GM21723 (cell line): ENCODE results near the gene BST2.
A peak's percentile ranks its signal among the peaks of the same experiment; 100 is the strongest.

Source experiments
- ATAC-seq: cut with Tn5 transposase; IDR thresholded peaks from one replicate; pipeline ENCODE4 v1.9.1; 2021; ENCODE audit warnings: mild to moderate bottlenecking, moderate library complexity; ENCODE audit not compliant: unreplicated experiment

The BST2 gene

GRCh38 chr19:17405250-17406045 lies at the start of gene BST2:
BST2 (minus strand) TSS chr19:17405630; CDS start chr19:17405575, 55 bp downstream.
- peak; percentile 82 for ATAC-seq

GRCh38 chr19:17454576-17455071 lies 49.2 kb upstream of the BST2 start:
- ATAC-seq = no peak

GRCh38 chr19:17451820-17452219 lies 46.4 kb upstream of the BST2 start:
- ATAC-seq = no peak

- no peak for ATAC-seq
Measured at GRCh38 chr19:17450264-17451075, 45.0 kb upstream of the BST2 start.

- ATAC-seq = no peak
Measured at GRCh38 chr19:17448131-17448967, 42.9 kb upstream of the BST2 start, which contains the start of gene TMEM221. TMEM221 (minus strand) TSS chr19:17448668; CDS start chr19:17448462, 206 bp downstream.

- ATAC-seq = no peak
Measured at GRCh38 chr19:17447704-17448130, 42.3 kb upstream of the BST2 start.

- ATAC-seq = no peak
Measured at GRCh38 chr19:17445526-17446165, 40.2 kb upstream of the BST2 start.

- ATAC-seq = no peak
Measured at GRCh38 chr19:17441241-17442021, 36.0 kb upstream of the BST2 start.

- ATAC-seq = no peak
Measured at GRCh38 chr19:17436874-17437267, 31.4 kb upstream of the BST2 start.

- no peak for ATAC-seq
Measured at GRCh38 chr19:17436094-17436873, 30.9 kb upstream of the BST2 start.

- ATAC-seq = no peak
Measured at GRCh38 chr19:17435218-17435617, 29.8 kb upstream of the BST2 start.

GRCh38 chr19:17431417-17431816 lies 26.0 kb upstream of the BST2 start:
- no peak for ATAC-seq

- ATAC-seq = no peak
Measured at GRCh38 chr19:17429641-17430113, 24.2 kb upstream of the BST2 start.

GRCh38 chr19:17424743-17425365 lies 19.4 kb upstream of the BST2 start:
- ATAC-seq = no peak

- ATAC-seq = no peak
Measured at GRCh38 chr19:17423429-17424208, 18.2 kb upstream of the BST2 start.

- no peak for ATAC-seq
Measured at GRCh38 chr19:17421942-17422341, 16.5 kb upstream of the BST2 start.

GRCh38 chr19:17420475-17420924 lies 15.1 kb upstream of the BST2 start:
- no peak for ATAC-seq
